Measurements from ENCODE around the gene TPD52L2. TPM values are rescaled to one million over a fixed set of nuclear protein-coding genes. Genes with fewer than 3 reads are reported as not detected.

TPD52L2 gene
- total RNA-seq, 1 donor from 2014 or later: 76.9 TPM

GRCh38 chr20:63856098-63856511, 9.0 kb upstream of the TPD52L2 start:
- Histone ChIP-seq H3K27me3 (ENCODE audit: low read depth) (peaks cover 5% of the 10 kb centered on the region), H3K4me3 (no peak overlapping the region), H3K4me1 (peaks cover 65% of the 10 kb centered on the region), H3K27ac (peak overlapping the region; percentile 67), H3K36me3 (peaks cover under 1% of the 10 kb centered on the region), H3K9me3 (no peaks in the 10 kb centered on the region)
- no peak for DNase-seq
- no peak for ATAC-seq
- intact Hi-C loops (cut with DNase I): no loop called here
- no peak for TF ChIP-seq CTCF (IDR thresholded peaks at IDR 0.05)

GRCh38 chr20:63857764-63858392, 7.2 kb upstream of the TPD52L2 start:
- ATAC-seq (peak in 1 of 2 donors; percentile 3), DNase-seq (no peak)
- H3K27ac ChIP-seq: peak overlapping the region; percentile 74
- H3K27me3 ChIP-seq (ENCODE audit: low read depth): peaks cover 5% of the 10 kb centered on the region
- intact Hi-C loops (cut with DNase I): no loop called here
- TF ChIP-seq CTCF (IDR thresholded peaks at IDR 0.05): no peak
- peaks cover 15% of the 10 kb centered on the region for H3K36me3 ChIP-seq
- H3K4me3 ChIP-seq: no peak overlapping the region
- no peaks in the 10 kb centered on the region for H3K9me3 ChIP-seq
- peaks cover 65% of the 10 kb centered on the region for H3K4me1 ChIP-seq

- intact Hi-C loops (cut with DNase I): no loop called here
- Histone ChIP-seq H3K4me1 (peaks cover 67% of the 10 kb centered on the region), H3K9me3 (no peaks in the 10 kb centered on the region), H3K27ac (peak overlapping the region; percentile 74), H3K27me3 (ENCODE audit: low read depth) (peaks cover 5% of the 10 kb centered on the region), H3K36me3 (peaks cover 15% of the 10 kb centered on the region), H3K4me3 (no peak overlapping the region)
- DNase-seq (no peak), ATAC-seq (peak; percentile 0 to 11)
- TF ChIP-seq CTCF (IDR thresholded peaks at IDR 0.05): peak; percentile 26
Observed at GRCh38 chr20:63858393-63859165, 6.5 kb upstream of the TPD52L2 start.

GRCh38 chr20:63859166-63859699, 5.8 kb upstream of the TPD52L2 start:
- H3K36me3 ChIP-seq: peaks cover 15% of the 10 kb centered on the region
- peak overlapping the region; percentile 74 for H3K27ac ChIP-seq
- peaks cover 5% of the 10 kb centered on the region for H3K27me3 ChIP-seq (ENCODE audit: low read depth)
- ATAC-seq (no peak), DNase-seq (no peak)
- H3K4me1 ChIP-seq: peaks cover 64% of the 10 kb centered on the region
- H3K4me3 ChIP-seq: no peak overlapping the region
- no peak for TF ChIP-seq CTCF (IDR thresholded peaks at IDR 0.05)
- no peaks in the 10 kb centered on the region for H3K9me3 ChIP-seq
- intact Hi-C loops (cut with DNase I): no loop called here

GRCh38 chr20:63860325-63861051, 4.6 kb upstream of the TPD52L2 start:
- intact Hi-C loops (cut with DNase I): no loop called here
- Histone ChIP-seq H3K4me3 (no peak overlapping the region), H3K27me3 (ENCODE audit: low read depth) (no peaks in the 10 kb centered on the region), H3K36me3 (peaks cover 15% of the 10 kb centered on the region), H3K4me1 (peaks cover 52% of the 10 kb centered on the region), H3K9me3 (no peaks in the 10 kb centered on the region), H3K27ac (peak overlapping the region; percentile 21)
- TF ChIP-seq CTCF (IDR thresholded peaks at IDR 0.05): no peak
- DNase-seq (peak; percentile 71), ATAC-seq (no peak)
